SK-N-SH (cell line): ENCODE results near the gene ARL3. TPM values are rescaled to one million over a fixed set of nuclear protein-coding genes. Genes with fewer than 3 reads are reported as not detected.

Experiments
- CTCF ChIA-PET: fragments of 300-600, 350-600 bp; formaldehyde crosslinking; extraction: SDS; loops from one replicate; lab custom pipeline; 2021; lab: Yijun Ruan, JAX
- POLR2A ChIA-PET: fragments of 350-600 bp; sonication (Branson Sonifier 250); formaldehyde crosslinking; extraction: SDS; loops from one replicate; lab custom pipeline; 2020; ENCODE audit warnings: antibody characterized with exemption, inconsistent platforms; lab: Yijun Ruan, JAX
- DNase-seq: peaks from one replicate; pipeline ENCODE4 v3.0.0; 2012
- H2AFZ ChIP-seq: fragments of 200-600 bp; sonication (generic); 2 replicates; pipeline ENCODE4 v1.8.1; 2016; ENCODE audit warnings: antibody characterized with exemption, mild to moderate bottlenecking, low read depth
- H3F3A ChIP-seq: fragments of 200-600 bp; sonication (generic); replicated peaks from 2 replicates; pipeline ENCODE3; 2016; ENCODE audit warnings: antibody characterized with exemption, mild to moderate bottlenecking; ENCODE audit not compliant: insufficient read depth
- H3K27ac ChIP-seq, 2 experiments: fragments of 200-500 bp in 1 of 2; fragments of 200-600 bp in 1 of 2; sonication (Bioruptor generic) in 1 of 2; sonication (generic), shearing (Covaris generic) in 1 of 2; 2 replicates each; pipeline versions ENCODE4 v1.5.1 to v1.6.1; 2014 to 2016; ENCODE audit warnings: low read depth in 2 of 2, inconsistent platforms in 1 of 2, low read length in 1 of 2, mild to moderate bottlenecking in 1 of 2, mixed read lengths in 1 of 2
- H3K27me3 ChIP-seq: fragments of 200-600 bp; sonication (generic), shearing (Covaris generic); 2 replicates; pipeline ENCODE4 v1.6.1; 2016; ENCODE audit warnings: mixed run types; ENCODE audit not compliant: insufficient read depth
- H3K36me3 ChIP-seq, 2 experiments: fragments of 200-500 bp in 1 of 2; fragments of 200-600 bp in 1 of 2; sonication (Bioruptor generic) in 1 of 2; sonication (generic) in 1 of 2; replicated peaks in 1 of 2; 2 replicates each; pipeline versions ENCODE3 to v1.5.1; 2014 to 2016; ENCODE audit warnings: low read length in 1 of 2, mild to moderate bottlenecking in 1 of 2; ENCODE audit not compliant: insufficient read depth in 2 of 2, control insufficient read depth in 1 of 2
- H3K4me1 ChIP-seq, 2 experiments: fragments of 200-500 bp in 1 of 2; fragments of 200-600 bp in 1 of 2; sonication (Bioruptor generic) in 1 of 2; sonication (generic), shearing (Covaris generic) in 1 of 2; 2 replicates each; pipeline versions ENCODE4 v1.5.1 to v1.6.1; 2014 to 2016; ENCODE audit warnings: low read depth in 1 of 2, low read length in 1 of 2, mixed run types in 1 of 2; ENCODE audit not compliant: insufficient read depth in 2 of 2, control insufficient read depth in 1 of 2
- H3K4me2 ChIP-seq: fragments of 200-600 bp; sonication (generic), shearing (Covaris generic); 2 replicates; pipeline ENCODE4 v1.6.1; 2017; ENCODE audit warnings: mixed run types
- H3K4me3 ChIP-seq, 2 experiments: fragments of 200-500 bp in 1 of 2; fragments of 200-600 bp in 1 of 2; sonication (Bioruptor generic) in 1 of 2; sonication (generic), shearing (Covaris generic) in 1 of 2; 2 replicates each; pipeline versions ENCODE4 v1.5.1 to v1.8.1; 2014 to 2016; ENCODE audit warnings: low read depth in 2 of 2, inconsistent platforms in 1 of 2, low read length in 1 of 2, mild to moderate bottlenecking in 1 of 2, mixed read lengths in 1 of 2, moderate library complexity in 1 of 2
- H3K79me2 ChIP-seq: fragments of 200-600 bp; sonication (generic); 2 replicates; pipeline ENCODE4 v1.8.1; 2017; ENCODE audit warnings: mild to moderate bottlenecking; ENCODE audit not compliant: insufficient read depth
- H3K9ac ChIP-seq: fragments of 200-600 bp; sonication (generic); 2 replicates; pipeline ENCODE4 v1.6.1; 2017; ENCODE audit warnings: mixed run types
- H3K9me2 ChIP-seq: fragments of 200-600 bp; sonication (generic); 2 replicates; pipeline ENCODE4 v1.6.1; 2017; ENCODE audit warnings: mixed run types
- H3K9me3 ChIP-seq: fragments of 200-600 bp; sonication (generic); 2 replicates; pipeline ENCODE4 v1.6.1; 2017; ENCODE audit warnings: mixed run types, mild to moderate bottlenecking, moderate library complexity
- H4K20me1 ChIP-seq: fragments of 200-600 bp; sonication (generic); 2 replicates; pipeline ENCODE4 v1.6.1; 2017; ENCODE audit warnings: mild to moderate bottlenecking, mixed run types; ENCODE audit not compliant: insufficient read depth
- ELF1 ChIP-seq: IDR thresholded peaks from 2 replicates; pipeline ENCODE4 v1.4.0; 2012
- EP300 ChIP-seq, 2 experiments: IDR thresholded peaks; 2 replicates each; pipeline versions ENCODE4 v1.4.0 to v1.6.1; 2012; ENCODE audit warnings: borderline replicate concordance in 1 of 2, low read depth in 1 of 2, low read length in 1 of 2
- EZH2phosphoT487 ChIP-seq: fragments of 200-600 bp; sonication (generic); IDR thresholded peaks from 2 replicates; pipeline ENCODE4 v1.6.1; 2017; ENCODE audit warnings: low read depth, mixed run types, mild to moderate bottlenecking, antibody characterized with exemption, moderate library complexity, borderline replicate concordance
- FOSL2 ChIP-seq: IDR thresholded peaks from 2 replicates; pipeline ENCODE4 v1.4.0; 2012; ENCODE audit warnings: low read depth, mild to moderate bottlenecking, moderate library complexity, borderline replicate concordance
- FOXJ3 ChIP-seq: sonication (generic); formaldehyde crosslinking; IDR thresholded peaks from 2 replicates; pipeline ENCODE4 v1.5.1; 2020; ENCODE audit warnings: mild to moderate bottlenecking, missing genetic modification reagents
- IRF3 ChIP-seq: fragments of 150-350 bp; IDR thresholded peaks from 2 replicates; pipeline ENCODE4 v1.6.1; 2016; ENCODE audit warnings: mild to moderate bottlenecking, low read depth, low read length
- MEF2A ChIP-seq: IDR thresholded peaks from 2 replicates; pipeline ENCODE4 v1.4.0; 2012; ENCODE audit warnings: low read depth, borderline replicate concordance
- NFIC ChIP-seq: IDR thresholded peaks from 2 replicates; pipeline ENCODE4 v1.4.0; 2012; ENCODE audit warnings: borderline replicate concordance
- SIN3A ChIP-seq: IDR thresholded peaks from 2 replicates; pipeline ENCODE4 v1.6.1; 2012; ENCODE audit warnings: low read depth, mild to moderate bottlenecking, low read length, moderate library complexity, borderline replicate concordance
- SMC3 ChIP-seq: IDR thresholded peaks from 2 replicates; pipeline ENCODE4 v1.6.1; 2012; ENCODE audit warnings: low read depth, low read length, improper control_type of control experiment
- TAF1 ChIP-seq: IDR thresholded peaks from 2 replicates; pipeline ENCODE4 v1.6.1; 2012; ENCODE audit warnings: low read depth, mild to moderate bottlenecking, low read length, moderate library complexity, borderline replicate concordance
- WGBS: methylation state at CpG from one replicate; pipeline ENCODE4 v1.1.6; 2017; ENCODE audit warnings: low lambda C conversion rate; 5-methylcytosine and 5-hydroxymethylcytosine counted together
- polyA plus RNA-seq, 3 experiments: library from polyadenylated mRNA; depleted of rRNA; stranded (reverse); fragments of >200 nt; gene quantifications; 2 replicates each; pipeline ENCODE4 v1.2.3, GENCODE V29; 2012
- TF ChIP-seq, protein P1 (sequence below): IDR thresholded peaks from 2 replicates; pipeline ENCODE4 v1.4.0; 2012; ENCODE audit warnings: low read depth
- TF ChIP-seq, protein P2 (sequence below): IDR thresholded peaks from 2 replicates; pipeline ENCODE4; 2012
- TF ChIP-seq, protein P3 (sequence below): IDR thresholded peaks from 2 replicates; pipeline ENCODE4 v1.4.0; 2012; ENCODE audit warnings: low read depth, borderline replicate concordance

Gene ARL3
- polyA plus RNA-seq, 1 of the 3 experiments (the other 2 are of a cell fraction) = 11.2 TPM

GRCh38 chr10:102657984-102658724 lies 56.0 kb downstream of the ARL3 start:
- peaks cover 27% of the 10 kb centered on the region for H4K20me1 ChIP-seq
- ChIA-PET POLR2A (interaction anchor here (0.9 kb wide), 1 partner anchor 16 kb away, joined by 3 read pairs; no protein-coding TSS in a partner anchor), CTCF (interaction anchor here (1.0 to 1.5 kb wide), 4 partner anchors 8 to 13 kb away, joined by 3 to 5 read pairs (median 4); no protein-coding TSS in a partner anchor)
- H2AFZ ChIP-seq = no peak overlapping the region
- peaks cover 0 to 15% of the 10 kb centered on the region in 2 experiments; a peak in 1 of 4 replicates for H3K4me1 ChIP-seq
- H3K27ac ChIP-seq = no peak overlapping the region
- DNase-seq = no peak
- TF ChIP-seq, protein P1, sequence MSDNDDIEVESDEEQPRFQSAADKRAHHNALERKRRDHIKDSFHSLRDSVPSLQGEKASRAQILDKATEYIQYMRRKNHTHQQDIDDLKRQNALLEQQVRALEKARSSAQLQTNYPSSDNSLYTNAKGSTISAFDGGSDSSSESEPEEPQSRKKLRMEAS = no peak
- no peak for TF ChIP-seq SMC3
- TF ChIP-seq SIN3A = no peak
- TF ChIP-seq EZH2phosphoT487 = no peak
- no peak for TF ChIP-seq ELF1
- TF ChIP-seq FOXJ3 (CRISPR knock-in tag) = no peak
- TF ChIP-seq TAF1 = no peak
- WGBS = 76% methylated on average over 13 of the region's 13 CpGs
- H3K4me3 ChIP-seq = no peak overlapping the region
- no peaks in the 10 kb centered on the region for H3K27me3 ChIP-seq
- peaks cover 19 to 47% of the 10 kb centered on the region in 2 experiments for H3K36me3 ChIP-seq
- no peaks in the 10 kb centered on the region for H3K9me3 ChIP-seq
- H3K4me2 ChIP-seq = no peak overlapping the region
- no peaks in the 10 kb centered on the region for H3K9me2 ChIP-seq
- H3K79me2 ChIP-seq = peaks cover 27% of the 10 kb centered on the region
- peaks cover 20% of the 10 kb centered on the region for H3F3A ChIP-seq
- no peak overlapping the region for H3K9ac ChIP-seq

- TF ChIP-seq, protein P2, sequence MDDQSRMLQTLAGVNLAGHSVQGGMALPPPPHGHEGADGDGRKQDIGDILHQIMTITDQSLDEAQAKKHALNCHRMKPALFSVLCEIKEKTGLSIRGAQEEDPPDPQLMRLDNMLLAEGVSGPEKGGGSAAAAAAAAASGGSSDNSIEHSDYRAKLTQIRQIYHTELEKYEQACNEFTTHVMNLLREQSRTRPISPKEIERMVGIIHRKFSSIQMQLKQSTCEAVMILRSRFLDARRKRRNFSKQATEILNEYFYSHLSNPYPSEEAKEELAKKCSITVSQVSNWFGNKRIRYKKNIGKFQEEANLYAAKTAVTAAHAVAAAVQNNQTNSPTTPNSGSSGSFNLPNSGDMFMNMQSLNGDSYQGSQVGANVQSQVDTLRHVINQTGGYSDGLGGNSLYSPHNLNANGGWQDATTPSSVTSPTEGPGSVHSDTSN = no peak
- TF ChIP-seq TAF1 (no peak), EP300 (IDR thresholded peaks at IDR 0.05; ENCODE audit: borderline replicate concordance in 1 of 2, low read depth in 1 of 2, low read length in 1 of 2) (no peak), NFIC (no peak), IRF3 (no peak), FOSL2 (no peak), MEF2A (no peak)
- TF ChIP-seq, protein P3, sequence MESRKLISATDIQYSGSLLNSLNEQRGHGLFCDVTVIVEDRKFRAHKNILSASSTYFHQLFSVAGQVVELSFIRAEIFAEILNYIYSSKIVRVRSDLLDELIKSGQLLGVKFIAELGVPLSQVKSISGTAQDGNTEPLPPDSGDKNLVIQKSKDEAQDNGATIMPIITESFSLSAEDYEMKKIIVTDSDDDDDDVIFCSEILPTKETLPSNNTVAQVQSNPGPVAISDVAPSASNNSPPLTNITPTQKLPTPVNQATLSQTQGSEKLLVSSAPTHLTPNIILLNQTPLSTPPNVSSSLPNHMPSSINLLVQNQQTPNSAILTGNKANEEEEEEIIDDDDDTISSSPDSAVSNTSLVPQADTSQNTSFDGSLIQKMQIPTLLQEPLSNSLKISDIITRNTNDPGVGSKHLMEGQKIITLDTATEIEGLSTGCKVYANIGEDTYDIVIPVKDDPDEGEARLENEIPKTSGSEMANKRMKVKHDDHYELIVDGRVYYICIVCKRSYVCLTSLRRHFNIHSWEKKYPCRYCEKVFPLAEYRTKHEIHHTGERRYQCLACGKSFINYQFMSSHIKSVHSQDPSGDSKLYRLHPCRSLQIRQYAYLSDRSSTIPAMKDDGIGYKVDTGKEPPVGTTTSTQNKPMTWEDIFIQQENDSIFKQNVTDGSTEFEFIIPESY = no peak
- 92% methylated on average over 11 of the region's 11 CpGs for WGBS
- Histone ChIP-seq H4K20me1 (peaks cover 34% of the 10 kb centered on the region), H3K9ac (no peak overlapping the region), H3K4me1 (peaks cover 0 to 15% of the 10 kb centered on the region in 2 experiments; a peak in 1 of 4 replicates), H3K27me3 (no peaks in the 10 kb centered on the region), H3K4me3 (no peak overlapping the region), H3K36me3 (peaks cover 19 to 47% of the 10 kb centered on the region in 2 experiments), H3F3A (peaks cover 20% of the 10 kb centered on the region), H3K79me2 (peaks cover 34% of the 10 kb centered on the region), H3K4me2 (no peak overlapping the region), H3K27ac (no peak overlapping the region), H2AFZ (no peak overlapping the region), H3K9me3 (no peaks in the 10 kb centered on the region), H3K9me2 (no peaks in the 10 kb centered on the region)
- ChIA-PET CTCF (interaction anchor here (1.6 kb wide), 1 partner anchor 57 kb away, joined by 3 read pairs; the partner anchor contains the start of gene SFXN2), POLR2A (no interaction called here)
- DNase-seq = no peak
Measured at GRCh38 chr10:102657451-102657850, 56.7 kb downstream of the ARL3 start.
